ENCODE results near the gene KAT8. TPM values are rescaled to one million over a fixed set of nuclear protein-coding genes. Genes with fewer than 3 reads are reported as not detected.

KAT8 gene
- total and polyA plus RNA-seq, 10 of the 15 experiments (the other 5 are each of a cell fraction or from before 2014, with no cell fraction given), result 5.5 to 55.8 (median 39.6) TPM

DNA sequence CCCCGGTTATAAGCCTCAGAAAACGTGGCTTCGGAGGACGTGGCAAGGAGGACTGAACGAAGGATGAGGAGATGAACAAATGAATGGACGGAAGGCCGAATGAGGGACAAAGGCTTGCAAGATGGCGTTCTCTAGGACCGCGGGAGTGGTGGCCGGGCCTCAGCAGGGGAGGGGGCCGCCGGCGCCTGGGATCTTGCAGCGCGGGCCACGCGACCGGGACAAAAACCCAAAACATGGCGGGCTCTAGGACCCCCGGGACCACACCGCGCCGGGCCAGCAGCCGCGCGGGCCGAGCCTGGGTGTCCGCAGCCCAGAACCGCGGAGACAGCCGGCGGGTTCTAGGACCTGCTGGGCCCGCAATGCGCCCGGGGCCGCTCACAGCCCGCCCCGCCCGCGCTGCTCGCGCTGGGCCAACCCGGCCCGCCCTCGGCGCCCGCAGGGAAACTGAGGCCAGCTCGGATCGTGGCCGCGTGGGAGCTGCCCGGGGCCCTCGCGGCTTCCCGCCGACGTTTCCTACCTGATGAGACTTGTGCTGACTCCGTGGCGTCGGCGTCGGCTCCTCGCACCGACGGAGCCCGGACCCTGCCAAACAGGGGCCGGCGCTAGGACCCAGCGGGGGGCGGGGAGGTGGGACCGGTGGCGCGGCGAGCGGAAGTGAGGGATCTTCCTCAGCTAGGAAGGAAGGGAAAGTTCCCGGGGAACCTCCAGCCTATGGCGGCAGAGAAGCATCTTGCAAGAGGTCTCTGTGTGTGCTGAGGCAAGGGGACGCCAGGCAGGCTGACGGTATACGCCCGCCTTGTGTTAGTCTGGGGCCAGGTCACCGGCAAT, 44.1 kb upstream of the KAT8 start (continued):
- 0 out of 4 replicates have a peak, but pooled peaks of 1 of the 2 experiments have one; percentile 16 for TF ChIP-seq SRF (IDR thresholded peaks at IDR 0.05; ENCODE audit: low read depth in 2 of 2, low read length in 2 of 2)
- TF ChIP-seq, protein P1, sequence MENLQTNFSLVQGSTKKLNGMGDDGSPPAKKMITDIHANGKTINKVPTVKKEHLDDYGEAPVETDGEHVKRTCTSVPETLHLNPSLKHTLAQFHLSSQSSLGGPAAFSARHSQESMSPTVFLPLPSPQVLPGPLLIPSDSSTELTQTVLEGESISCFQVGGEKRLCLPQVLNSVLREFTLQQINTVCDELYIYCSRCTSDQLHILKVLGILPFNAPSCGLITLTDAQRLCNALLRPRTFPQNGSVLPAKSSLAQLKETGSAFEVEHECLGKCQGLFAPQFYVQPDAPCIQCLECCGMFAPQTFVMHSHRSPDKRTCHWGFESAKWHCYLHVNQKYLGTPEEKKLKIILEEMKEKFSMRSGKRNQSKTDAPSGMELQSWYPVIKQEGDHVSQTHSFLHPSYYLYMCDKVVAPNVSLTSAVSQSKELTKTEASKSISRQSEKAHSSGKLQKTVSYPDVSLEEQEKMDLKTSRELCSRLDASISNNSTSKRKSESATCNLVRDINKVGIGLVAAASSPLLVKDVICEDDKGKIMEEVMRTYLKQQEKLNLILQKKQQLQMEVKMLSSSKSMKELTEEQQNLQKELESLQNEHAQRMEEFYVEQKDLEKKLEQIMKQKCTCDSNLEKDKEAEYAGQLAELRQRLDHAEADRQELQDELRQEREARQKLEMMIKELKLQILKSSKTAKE (IDR thresholded peaks at IDR 0.05; ENCODE audit: low read depth, poor library complexity, severe bottlenecking), result no peak
- peak; percentile 98 for TF ChIP-seq ZNF24 (IDR thresholded peaks at IDR 0.05)
- TF ChIP-seq TAF1 (IDR thresholded peaks at IDR 0.05; ENCODE audit: borderline replicate concordance, low read depth, low read length), result peak; percentile 59
- TF ChIP-seq NR2C1 (IDR thresholded peaks at IDR 0.05), result peak; percentile 54
- peak; percentile 78; the same call in 1 of the 2 replicates for TF ChIP-seq ASH2L (IDR thresholded peaks at IDR 0.05; ENCODE audit: borderline replicate concordance, low read depth)
- TF ChIP-seq PML (IDR thresholded peaks at IDR 0.05; ENCODE audit: low read length), result no peak
- TF ChIP-seq DPF2 (IDR thresholded peaks at IDR 0.05), result peak; percentile 86
- TF ChIP-seq, protein P2, sequence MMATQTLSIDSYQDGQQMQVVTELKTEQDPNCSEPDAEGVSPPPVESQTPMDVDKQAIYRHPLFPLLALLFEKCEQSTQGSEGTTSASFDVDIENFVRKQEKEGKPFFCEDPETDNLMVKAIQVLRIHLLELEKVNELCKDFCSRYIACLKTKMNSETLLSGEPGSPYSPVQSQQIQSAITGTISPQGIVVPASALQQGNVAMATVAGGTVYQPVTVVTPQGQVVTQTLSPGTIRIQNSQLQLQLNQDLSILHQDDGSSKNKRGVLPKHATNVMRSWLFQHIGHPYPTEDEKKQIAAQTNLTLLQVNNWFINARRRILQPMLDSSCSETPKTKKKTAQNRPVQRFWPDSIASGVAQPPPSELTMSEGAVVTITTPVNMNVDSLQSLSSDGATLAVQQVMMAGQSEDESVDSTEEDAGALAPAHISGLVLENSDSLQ (IDR thresholded peaks at IDR 0.05), result no peak
- TF ChIP-seq CREB1 (IDR thresholded peaks at IDR 0.05; ENCODE audit: low read depth), result 0 out of 2 replicates have a peak, but pooled peaks have one; percentile 18
- TF ChIP-seq SP1 (IDR thresholded peaks at IDR 0.05; ENCODE audit: low read depth, low read length), result peak; percentile 94
- TF ChIP-seq, protein P3, sequence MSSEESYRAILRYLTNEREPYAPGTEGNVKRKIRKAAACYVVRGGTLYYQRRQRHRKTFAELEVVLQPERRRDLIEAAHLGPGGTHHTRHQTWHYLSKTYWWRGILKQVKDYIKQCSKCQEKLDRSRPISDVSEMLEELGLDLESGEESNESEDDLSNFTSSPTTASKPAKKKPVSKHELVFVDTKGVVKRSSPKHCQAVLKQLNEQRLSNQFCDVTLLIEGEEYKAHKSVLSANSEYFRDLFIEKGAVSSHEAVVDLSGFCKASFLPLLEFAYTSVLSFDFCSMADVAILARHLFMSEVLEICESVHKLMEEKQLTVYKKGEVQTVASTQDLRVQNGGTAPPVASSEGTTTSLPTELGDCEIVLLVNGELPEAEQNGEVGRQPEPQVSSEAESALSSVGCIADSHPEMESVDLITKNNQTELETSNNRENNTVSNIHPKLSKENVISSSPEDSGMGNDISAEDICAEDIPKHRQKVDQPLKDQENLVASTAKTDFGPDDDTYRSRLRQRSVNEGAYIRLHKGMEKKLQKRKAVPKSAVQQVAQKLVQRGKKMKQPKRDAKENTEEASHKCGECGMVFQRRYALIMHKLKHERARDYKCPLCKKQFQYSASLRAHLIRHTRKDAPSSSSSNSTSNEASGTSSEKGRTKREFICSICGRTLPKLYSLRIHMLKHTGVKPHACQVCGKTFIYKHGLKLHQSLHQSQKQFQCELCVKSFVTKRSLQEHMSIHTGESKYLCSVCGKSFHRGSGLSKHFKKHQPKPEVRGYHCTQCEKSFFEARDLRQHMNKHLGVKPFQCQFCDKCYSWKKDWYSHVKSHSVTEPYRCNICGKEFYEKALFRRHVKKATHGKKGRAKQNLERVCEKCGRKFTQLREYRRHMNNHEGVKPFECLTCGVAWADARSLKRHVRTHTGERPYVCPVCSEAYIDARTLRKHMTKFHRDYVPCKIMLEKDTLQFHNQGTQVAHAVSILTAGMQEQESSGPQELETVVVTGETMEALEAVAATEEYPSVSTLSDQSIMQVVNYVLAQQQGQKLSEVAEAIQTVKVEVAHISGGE (CRISPR knock-in tag; IDR thresholded peaks at IDR 0.05), result 0 out of 2 replicates have a peak, but pooled peaks have one; percentile 15
- no peak for TF ChIP-seq MYC (IDR thresholded peaks at IDR 0.05; ENCODE audit: insufficient read depth, insufficient read length, insufficient replicate concordance, low read length, severe bottlenecking)
- TF ChIP-seq, protein P4, sequence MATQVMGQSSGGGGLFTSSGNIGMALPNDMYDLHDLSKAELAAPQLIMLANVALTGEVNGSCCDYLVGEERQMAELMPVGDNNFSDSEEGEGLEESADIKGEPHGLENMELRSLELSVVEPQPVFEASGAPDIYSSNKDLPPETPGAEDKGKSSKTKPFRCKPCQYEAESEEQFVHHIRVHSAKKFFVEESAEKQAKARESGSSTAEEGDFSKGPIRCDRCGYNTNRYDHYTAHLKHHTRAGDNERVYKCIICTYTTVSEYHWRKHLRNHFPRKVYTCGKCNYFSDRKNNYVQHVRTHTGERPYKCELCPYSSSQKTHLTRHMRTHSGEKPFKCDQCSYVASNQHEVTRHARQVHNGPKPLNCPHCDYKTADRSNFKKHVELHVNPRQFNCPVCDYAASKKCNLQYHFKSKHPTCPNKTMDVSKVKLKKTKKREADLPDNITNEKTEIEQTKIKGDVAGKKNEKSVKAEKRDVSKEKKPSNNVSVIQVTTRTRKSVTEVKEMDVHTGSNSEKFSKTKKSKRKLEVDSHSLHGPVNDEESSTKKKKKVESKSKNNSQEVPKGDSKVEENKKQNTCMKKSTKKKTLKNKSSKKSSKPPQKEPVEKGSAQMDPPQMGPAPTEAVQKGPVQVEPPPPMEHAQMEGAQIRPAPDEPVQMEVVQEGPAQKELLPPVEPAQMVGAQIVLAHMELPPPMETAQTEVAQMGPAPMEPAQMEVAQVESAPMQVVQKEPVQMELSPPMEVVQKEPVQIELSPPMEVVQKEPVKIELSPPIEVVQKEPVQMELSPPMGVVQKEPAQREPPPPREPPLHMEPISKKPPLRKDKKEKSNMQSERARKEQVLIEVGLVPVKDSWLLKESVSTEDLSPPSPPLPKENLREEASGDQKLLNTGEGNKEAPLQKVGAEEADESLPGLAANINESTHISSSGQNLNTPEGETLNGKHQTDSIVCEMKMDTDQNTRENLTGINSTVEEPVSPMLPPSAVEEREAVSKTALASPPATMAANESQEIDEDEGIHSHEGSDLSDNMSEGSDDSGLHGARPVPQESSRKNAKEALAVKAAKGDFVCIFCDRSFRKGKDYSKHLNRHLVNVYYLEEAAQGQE (IDR thresholded peaks at IDR 0.05; ENCODE audit: low read depth, low read length), result no peak
- peak; percentile 36; the same call in 1 of the 2 replicates for TF ChIP-seq POLR2AphosphoS5 (IDR thresholded peaks at IDR 0.05; ENCODE audit: low read length)
- TF ChIP-seq TARDBP (IDR thresholded peaks at IDR 0.05; ENCODE audit: borderline replicate concordance), result no peak
- TF ChIP-seq, protein P5, sequence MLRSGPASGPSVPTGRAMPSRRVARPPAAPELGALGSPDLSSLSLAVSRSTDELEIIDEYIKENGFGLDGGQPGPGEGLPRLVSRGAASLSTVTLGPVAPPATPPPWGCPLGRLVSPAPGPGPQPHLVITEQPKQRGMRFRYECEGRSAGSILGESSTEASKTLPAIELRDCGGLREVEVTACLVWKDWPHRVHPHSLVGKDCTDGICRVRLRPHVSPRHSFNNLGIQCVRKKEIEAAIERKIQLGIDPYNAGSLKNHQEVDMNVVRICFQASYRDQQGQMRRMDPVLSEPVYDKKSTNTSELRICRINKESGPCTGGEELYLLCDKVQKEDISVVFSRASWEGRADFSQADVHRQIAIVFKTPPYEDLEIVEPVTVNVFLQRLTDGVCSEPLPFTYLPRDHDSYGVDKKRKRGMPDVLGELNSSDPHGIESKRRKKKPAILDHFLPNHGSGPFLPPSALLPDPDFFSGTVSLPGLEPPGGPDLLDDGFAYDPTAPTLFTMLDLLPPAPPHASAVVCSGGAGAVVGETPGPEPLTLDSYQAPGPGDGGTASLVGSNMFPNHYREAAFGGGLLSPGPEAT (IDR thresholded peaks at IDR 0.05; ENCODE audit: low read depth), result peak; percentile 100

All from GM12878 (cell line).